Endothelial cell of umbilical vein (primary cell): ENCODE data around the gene IL23A. TPM values are rescaled to one million over a fixed set of nuclear protein-coding genes. Genes with fewer than 3 reads are reported as not detected.

Source experiments
- BruUV-seq: library from RNA; stranded (reverse); fragments of 400-500 nt; replicated peaks from 2 replicates; lab custom pipeline; 2021; lab: Mats Ljungman, UMichigan
- CTCF ChIA-PET: fragments of 300-600, 350-600 bp; sonication (Branson Sonifier 250); formaldehyde crosslinking; loops from one replicate; lab custom pipeline; 2021; ENCODE audit warnings: antibody characterized with exemption, inconsistent platforms; lab: Charles Lee
- POLR2A ChIA-PET: fragments of 300-600, 350-600 bp; sonication (Branson Sonifier 250); formaldehyde crosslinking; loops from one replicate; lab custom pipeline; 2021; ENCODE audit warnings: antibody characterized with exemption, inconsistent platforms; lab: Charles Lee
- DNase-seq: peaks from one replicate; pipeline ENCODE4 v3.0.0-alpha.2; 2011; ENCODE audit warnings: low read depth, low spot score
- FAIRE-seq: peaks from 2 replicates; lab custom pipeline; 2011; peaks lifted over from hg19 to GRCh38; lab: Jason Lieb, UNC
- H2AFZ ChIP-seq: 2 replicates; pipeline ENCODE4 v1.6.0; 2012; ENCODE audit warnings: low read depth, low read length, control low read depth, inconsistent platforms
- H3K27ac ChIP-seq: 2 replicates; pipeline ENCODE4 v1.5.1; 2011; ENCODE audit warnings: low read depth, mild to moderate bottlenecking, control low read depth, low read length, moderate library complexity; ENCODE audit not compliant: insufficient read depth
- H3K27me3 ChIP-seq, 2 experiments: 2 replicates each; pipeline versions ENCODE4 v1.6.0 to v1.6.1; 2011; ENCODE audit warnings: low read length in 2 of 2, mixed read lengths in 1 of 2; ENCODE audit not compliant: control insufficient read depth in 2 of 2, insufficient read depth in 2 of 2
- H3K36me3 ChIP-seq, 2 experiments: 2 replicates in 1 of 2; 3 replicates in 1 of 2; pipeline ENCODE4 v1.5.1; 2011; ENCODE audit warnings: low read length in 2 of 2, mild to moderate bottlenecking in 1 of 2, moderate library complexity in 1 of 2; ENCODE audit not compliant: control insufficient read depth in 2 of 2, insufficient read depth in 2 of 2; ENCODE audit errors: extremely low read depth in 1 of 2
- H3K4me1 ChIP-seq: 3 replicates; pipeline ENCODE4 v1.5.1; 2011; ENCODE audit warnings: mild to moderate bottlenecking, low read length; ENCODE audit not compliant: control insufficient read depth, insufficient read depth; ENCODE audit errors: extremely low read depth
- H3K4me2 ChIP-seq: 2 replicates; pipeline ENCODE4 v1.6.1; 2011; ENCODE audit warnings: low read length, control low read depth, mixed read lengths; ENCODE audit not compliant: insufficient read depth
- H3K4me3 ChIP-seq, 3 experiments: fragments of 200-600 bp in 1 of 3; sonication (generic), shearing (Covaris generic) in 1 of 3; replicated peaks in 1 of 3; 2 replicates each; pipeline ENCODE4 v1.5.1; 2011 to 2016; ENCODE audit warnings: control low read depth in 3 of 3, low read length in 3 of 3, mild to moderate bottlenecking in 2 of 3, inconsistent platforms in 1 of 3, low read depth in 1 of 3, moderate library complexity in 1 of 3; ENCODE audit not compliant: insufficient read depth in 1 of 3
- H3K79me2 ChIP-seq: 2 replicates; pipeline ENCODE4 v1.6.0; 2012; ENCODE audit warnings: low read length, inconsistent platforms; ENCODE audit not compliant: control insufficient read depth, insufficient read depth
- H3K9ac ChIP-seq: replicated peaks from 2 replicates; pipeline ENCODE3; 2011; ENCODE audit warnings: low read length, control low read depth; ENCODE audit not compliant: insufficient read depth; ENCODE audit errors: extremely low read depth
- H3K9me1 ChIP-seq: replicated peaks from 3 replicates; pipeline ENCODE4 v1.6.0; 2011; ENCODE audit warnings: mild to moderate bottlenecking, low read length; ENCODE audit not compliant: control insufficient read depth, insufficient read depth; ENCODE audit errors: extremely low read depth
- H3K9me3 ChIP-seq: replicated peaks from 2 replicates; pipeline ENCODE4 v1.5.1; 2012; ENCODE audit warnings: low read length, inconsistent platforms; ENCODE audit not compliant: control insufficient read depth, insufficient read depth
- H4K20me1 ChIP-seq: replicated peaks from 2 replicates; pipeline ENCODE3; 2011; ENCODE audit warnings: mild to moderate bottlenecking, low read length; ENCODE audit not compliant: control insufficient read depth, insufficient read depth; ENCODE audit errors: extremely low read depth
- EZH2 ChIP-seq: IDR thresholded peaks from 2 replicates; pipeline ENCODE4 v1.6.1; 2012; ENCODE audit warnings: borderline replicate concordance, low read depth, mild to moderate bottlenecking, moderate library complexity, low read length, inconsistent platforms; ENCODE audit not compliant: severe bottlenecking
- FOS ChIP-seq: IDR thresholded peaks from 2 replicates; pipeline ENCODE4 v1.6.1; 2011; ENCODE audit warnings: mild to moderate bottlenecking, low read length, moderate library complexity, borderline replicate concordance; ENCODE audit not compliant: insufficient read depth
- GATA2 ChIP-seq: IDR thresholded peaks from 2 replicates; pipeline ENCODE4 v1.7.0; 2011; ENCODE audit warnings: low read depth, mild to moderate bottlenecking, moderate library complexity, mixed read lengths, low read length; ENCODE audit not compliant: insufficient read length, insufficient read depth
- JUN ChIP-seq: IDR thresholded peaks from 2 replicates; pipeline ENCODE4 v1.6.1; 2011; ENCODE audit warnings: borderline replicate concordance, low read depth; ENCODE audit not compliant: insufficient read length, insufficient read depth
- MYC ChIP-seq: IDR thresholded peaks from one replicate; pipeline ENCODE4 v1.6.1; 2011; ENCODE audit warnings: mild to moderate bottlenecking, low read depth, low read length
- POLR2A ChIP-seq: IDR thresholded peaks from 2 replicates; pipeline ENCODE4 v1.6.1; 2012; ENCODE audit warnings: low read depth, mild to moderate bottlenecking, control low read depth, low read length
- POLR2AphosphoS5 ChIP-seq: IDR thresholded peaks from 2 replicates; pipeline ENCODE4 v1.6.1; 2012; ENCODE audit warnings: low read depth, mild to moderate bottlenecking, control low read depth, low read length, moderate library complexity; ENCODE audit not compliant: insufficient read depth
- dilution Hi-C: fragments of 300-500 bp; cut with MboI; formaldehyde crosslinking; loops from one replicate; pipeline ENCODE4 v1.15.0; 2019; ENCODE audit warnings: low sequenced_read_pairs; ENCODE audit not compliant: extremely low pct_ligation_motif_present
- intact Hi-C: fragments of 100-400 bp; cut with micrococcal nuclease; formaldehyde crosslinking; loops from one replicate; pipeline ENCODE4 v1.10.0; 2022
- polyA plus RNA-seq, 4 experiments: library from polyadenylated mRNA; depleted of rRNA in 3 of 4; stranded (reverse) in 3 of 4; unstranded in 1 of 4; fragments of >200 nt; gene quantifications; 2 replicates each; pipeline versions ENCODE4 v1.2.1 to v1.2.3, GENCODE V29; 2011 to 2012; ENCODE audit warnings: missing spikeins in 1 of 4
- total RNA-seq: library from RNA; stranded (reverse); gene quantifications from 2 replicates; pipeline ENCODE4 v1.2.3, GENCODE V29; 2021
- TF ChIP-seq, protein P1 (sequence below), 2 donors: IDR thresholded peaks; 1 replicate in 1 of 2; 2 replicates in 1 of 2; pipeline ENCODE4 v1.5.1; 2011; ENCODE audit warnings: low read length in 2 of 2, mild to moderate bottlenecking in 2 of 2, moderate library complexity in 2 of 2, control low read depth in 1 of 2, inconsistent platforms in 1 of 2, low read depth in 1 of 2; ENCODE audit not compliant: insufficient read depth in 1 of 2; ENCODE audit errors: extremely low read depth in 1 of 2

Gene IL23A
- total and polyA plus RNA-seq, 2 donors (not counting 3 experiments of a cell fraction or from before 2014, with no cell fraction given) = 0.12 TPM; not detected in 1

DNA sequence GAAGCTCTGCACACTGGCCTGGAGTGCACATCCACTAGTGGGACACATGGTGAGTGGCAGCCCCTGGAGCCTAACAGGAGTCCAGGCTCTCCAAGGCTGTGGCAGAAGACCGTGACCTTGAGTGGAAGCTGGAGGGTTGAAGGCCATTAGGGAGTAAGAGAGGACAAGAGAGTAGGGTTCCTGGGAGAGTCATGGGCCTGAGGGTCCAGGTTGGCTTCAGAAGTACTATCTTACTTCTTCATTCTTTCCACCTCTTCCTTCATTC is 406 bp downstream of the IL23A start:
- no peak for TF ChIP-seq MYC
- TF ChIP-seq, protein P1, sequence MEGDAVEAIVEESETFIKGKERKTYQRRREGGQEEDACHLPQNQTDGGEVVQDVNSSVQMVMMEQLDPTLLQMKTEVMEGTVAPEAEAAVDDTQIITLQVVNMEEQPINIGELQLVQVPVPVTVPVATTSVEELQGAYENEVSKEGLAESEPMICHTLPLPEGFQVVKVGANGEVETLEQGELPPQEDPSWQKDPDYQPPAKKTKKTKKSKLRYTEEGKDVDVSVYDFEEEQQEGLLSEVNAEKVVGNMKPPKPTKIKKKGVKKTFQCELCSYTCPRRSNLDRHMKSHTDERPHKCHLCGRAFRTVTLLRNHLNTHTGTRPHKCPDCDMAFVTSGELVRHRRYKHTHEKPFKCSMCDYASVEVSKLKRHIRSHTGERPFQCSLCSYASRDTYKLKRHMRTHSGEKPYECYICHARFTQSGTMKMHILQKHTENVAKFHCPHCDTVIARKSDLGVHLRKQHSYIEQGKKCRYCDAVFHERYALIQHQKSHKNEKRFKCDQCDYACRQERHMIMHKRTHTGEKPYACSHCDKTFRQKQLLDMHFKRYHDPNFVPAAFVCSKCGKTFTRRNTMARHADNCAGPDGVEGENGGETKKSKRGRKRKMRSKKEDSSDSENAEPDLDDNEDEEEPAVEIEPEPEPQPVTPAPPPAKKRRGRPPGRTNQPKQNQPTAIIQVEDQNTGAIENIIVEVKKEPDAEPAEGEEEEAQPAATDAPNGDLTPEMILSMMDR (IDR thresholded peaks at IDR 0.05; ENCODE audit: extremely low read depth in 1 of 2, insufficient read depth in 1 of 2, low read depth in 1 of 2, low read length in 2 of 2) = no peak
- TF ChIP-seq POLR2A = no peak
- TF ChIP-seq POLR2AphosphoS5 = no peak
- no peak for TF ChIP-seq JUN
- TF ChIP-seq EZH2 = no peak
- no peak for TF ChIP-seq FOS
- no peak for TF ChIP-seq GATA2
- CTCF ChIA-PET = interaction anchor here (1.3 kb wide), 1 partner anchor 23 kb away, joined by 4 read pairs; the partner anchor contains the start of gene CNPY2
- no peak overlapping the region for H3K4me3 ChIP-seq
- H4K20me1 ChIP-seq = no peaks in the 10 kb centered on the region
- BruUV-seq = no TSS peak
- H3K27me3 ChIP-seq = no peaks in the 10 kb centered on the region
- DNase-seq = no peak
- no peak for FAIRE-seq
- POLR2A ChIA-PET = interaction anchor here (0.6 kb wide), 1 partner anchor 9 kb away, joined by 9 read pairs; no protein-coding TSS in a partner anchor
- H3K36me3 ChIP-seq = peaks cover 9 to 19% of the 10 kb centered on the region in 2 experiments
- H3K9ac ChIP-seq = no peak overlapping the region
- intact Hi-C loops (no loop called here), dilution Hi-C loops (no loop called here)
- H2AFZ ChIP-seq = no peak overlapping the region
- H3K9me3 ChIP-seq = no peaks in the 10 kb centered on the region
- no peak overlapping the region for H3K27ac ChIP-seq
- peaks cover 5% of the 10 kb centered on the region for H3K4me1 ChIP-seq
- H3K9me1 ChIP-seq = no peaks in the 10 kb centered on the region
- H3K79me2 ChIP-seq = no peaks in the 10 kb centered on the region
- H3K4me2 ChIP-seq = no peak overlapping the region
